NCI-H1694 treated with DMSO at 0.1 percent for 48 hours (cell line): ENCODE results near the gene MRPS34.
"Not testable (repeated sequence)": the region's sequence is repeated elsewhere in the genome, so short reads cannot be mapped to it uniquely, and the experiment has no call there.

ENCODE experiments used
- DNase-seq: peaks from one replicate; lab custom pipeline; 2025; lab: John Stamatoyannopoulos, UW

The MRPS34 gene

DNA sequence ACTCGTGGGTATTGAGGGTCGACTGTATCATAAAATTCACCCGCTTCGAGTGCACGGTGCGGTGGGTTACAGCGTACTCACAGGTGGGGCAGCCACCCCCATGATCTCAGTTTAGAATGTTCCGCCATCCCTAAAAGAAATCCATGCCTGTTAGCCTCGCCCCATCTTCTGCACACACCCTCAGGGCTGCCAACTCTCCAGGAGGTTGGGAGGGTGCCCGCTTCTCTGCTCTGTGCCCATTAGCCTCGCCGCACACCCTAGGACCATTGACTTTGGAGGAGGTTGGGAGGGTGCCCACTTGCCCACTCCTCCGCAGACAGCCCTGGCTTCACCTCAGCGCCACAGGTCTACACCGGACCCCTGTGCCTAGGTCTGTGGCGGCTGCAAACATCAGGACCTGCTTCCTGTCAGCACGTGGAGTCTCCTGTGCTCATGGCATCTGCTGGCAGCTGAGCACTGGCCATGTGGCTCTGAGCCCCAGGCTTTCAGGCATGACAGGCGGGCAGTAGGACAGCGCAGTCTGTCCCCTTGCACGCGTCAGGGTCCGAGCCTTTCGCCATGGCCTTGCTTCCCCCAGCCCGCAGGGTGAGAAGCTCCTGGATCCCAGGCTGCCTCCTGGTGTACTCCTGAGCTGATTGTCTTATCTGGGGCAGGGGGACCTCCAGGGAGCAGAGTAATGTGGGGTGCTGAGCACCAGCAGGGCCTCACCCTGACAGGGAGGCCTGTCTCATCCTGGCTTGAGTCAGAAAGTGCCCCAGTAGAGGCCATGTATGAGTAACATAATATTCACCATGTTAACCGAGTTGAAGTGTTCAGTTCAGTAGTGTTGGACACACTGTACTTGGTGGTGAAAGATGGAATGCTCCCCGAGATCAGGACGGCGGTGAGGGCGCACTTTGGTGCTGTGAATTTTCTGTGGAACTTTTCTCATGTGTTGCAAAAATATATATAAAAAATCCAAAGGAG lies 23.5 kb downstream of the MRPS34 start:
- DNase-seq: no peak

- no peak for DNase-seq
Measured at GRCh38 chr16:1747934-1748333, 25.0 kb downstream of the MRPS34 start.

GRCh38 chr16:1746693-1747195 lies 26.2 kb downstream of the MRPS34 start:
- no peak for DNase-seq

GRCh38 chr16:1745900-1746692 lies 26.8 kb downstream of the MRPS34 start:
- DNase-seq: no peak

DNA sequence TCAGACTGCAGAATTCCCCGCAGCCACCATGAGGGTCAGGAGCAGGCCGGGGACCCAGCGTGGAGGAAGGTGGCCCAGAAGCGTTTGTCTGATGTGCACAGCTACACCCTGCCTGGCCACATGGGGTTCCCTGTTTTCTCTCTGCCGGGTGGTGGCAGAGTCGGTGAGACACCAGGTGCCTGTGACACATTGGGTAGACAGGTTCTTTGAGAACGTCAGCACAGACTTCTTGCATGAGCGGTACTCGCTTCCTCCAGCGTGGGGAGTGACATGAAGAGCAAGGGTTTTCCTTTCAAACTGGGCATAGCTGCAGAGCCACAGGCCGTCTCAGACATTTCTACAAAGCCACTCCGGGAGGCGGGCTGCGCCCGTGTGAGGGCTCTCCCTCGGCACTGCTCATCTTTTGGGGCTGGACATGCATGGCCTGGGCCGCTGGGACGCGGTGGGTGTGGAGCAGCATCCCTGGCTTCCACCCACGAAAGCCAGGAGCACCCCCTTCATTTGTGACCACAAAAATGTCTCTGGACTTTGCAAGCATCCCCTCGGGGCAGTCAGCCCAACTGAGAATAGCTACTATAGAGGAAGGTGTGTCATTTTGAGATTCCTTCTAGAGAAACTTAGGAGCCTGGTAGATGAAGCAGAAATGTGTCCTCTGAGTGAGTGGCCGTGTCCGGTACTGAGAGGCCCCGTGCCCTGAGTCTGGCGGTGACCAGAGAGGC lies 27.6 kb downstream of the MRPS34 start:
- no peak for DNase-seq

DNA sequence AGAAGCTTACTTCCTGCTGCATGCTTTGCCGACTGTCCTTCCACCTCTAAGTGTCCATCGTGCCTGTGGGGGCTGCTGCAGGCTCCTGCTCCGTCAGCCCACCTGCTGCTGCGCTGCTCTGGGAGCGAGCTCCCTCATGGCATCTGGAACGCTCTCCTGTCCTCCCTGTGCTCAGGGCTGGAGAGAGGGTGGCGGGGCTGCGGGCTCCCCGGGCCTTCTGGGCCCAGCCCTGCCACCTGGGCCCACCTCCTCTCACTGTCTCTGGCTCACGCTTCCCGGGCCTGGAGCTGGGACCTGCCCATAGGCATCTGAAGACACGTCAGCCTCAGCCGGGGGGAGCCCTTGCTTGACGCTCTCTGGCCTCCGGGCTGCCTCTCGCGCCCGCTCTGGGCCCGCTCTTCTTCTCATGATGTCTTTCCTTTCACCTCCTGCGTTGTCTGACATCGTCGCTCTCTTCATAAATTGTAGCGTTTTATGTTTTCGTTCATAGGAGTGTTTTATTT lies 28.5 kb downstream of the MRPS34 start:
- DNase-seq: no peak

- no peak for DNase-seq
Measured at GRCh38 chr16:1743376-1744337, 29.3 kb downstream of the MRPS34 start.

DNA sequence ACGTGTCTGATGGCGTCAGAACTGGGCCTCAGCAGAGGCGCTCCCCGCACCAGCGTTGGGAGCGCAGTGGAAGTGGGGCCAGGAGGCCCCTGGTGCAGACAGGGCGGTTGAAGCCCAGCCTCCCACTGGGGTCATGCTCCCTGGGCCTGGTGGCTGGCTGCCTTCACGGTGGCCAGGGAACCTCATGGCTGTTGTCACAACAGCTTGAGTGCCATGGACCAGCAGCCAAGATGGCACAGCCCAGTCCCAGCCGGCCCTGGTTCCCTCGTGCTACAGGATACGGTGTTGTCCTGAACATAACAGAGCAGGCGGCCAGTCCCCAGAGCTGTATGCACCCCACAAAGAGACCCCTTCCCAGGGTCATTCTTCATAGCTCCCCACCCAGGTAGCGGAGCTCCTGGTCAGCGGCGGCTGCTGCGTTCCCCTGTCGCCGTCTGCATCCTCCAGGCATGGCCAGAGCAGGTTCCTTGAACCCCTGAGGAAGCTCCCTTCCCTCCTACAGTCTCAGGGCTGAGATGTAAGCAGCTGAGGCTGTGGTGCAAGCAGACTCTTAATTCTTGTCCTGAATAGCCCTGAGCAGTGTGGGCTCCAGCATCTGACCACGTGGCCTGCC lies 31.3 kb downstream of the MRPS34 start:
- no peak for DNase-seq

- no peak for DNase-seq
Measured at GRCh38 chr16:1740781-1741490, 32.0 kb downstream of the MRPS34 start.

- no peak for DNase-seq
Measured at GRCh38 chr16:1740234-1740633, 32.7 kb downstream of the MRPS34 start.

GRCh38 chr16:1734816-1735215 lies 38.1 kb downstream of the MRPS34 start:
- DNase-seq: no peak

- no peak for DNase-seq
Measured at GRCh38 chr16:1734123-1734522, 38.8 kb downstream of the MRPS34 start.

- not testable (repeated sequence) for DNase-seq
Measured at GRCh38 chr16:1732551-1732987, 40.4 kb downstream of the MRPS34 start.

GRCh38 chr16:1732071-1732470 lies 40.9 kb downstream of the MRPS34 start:
- DNase-seq: no peak

DNA sequence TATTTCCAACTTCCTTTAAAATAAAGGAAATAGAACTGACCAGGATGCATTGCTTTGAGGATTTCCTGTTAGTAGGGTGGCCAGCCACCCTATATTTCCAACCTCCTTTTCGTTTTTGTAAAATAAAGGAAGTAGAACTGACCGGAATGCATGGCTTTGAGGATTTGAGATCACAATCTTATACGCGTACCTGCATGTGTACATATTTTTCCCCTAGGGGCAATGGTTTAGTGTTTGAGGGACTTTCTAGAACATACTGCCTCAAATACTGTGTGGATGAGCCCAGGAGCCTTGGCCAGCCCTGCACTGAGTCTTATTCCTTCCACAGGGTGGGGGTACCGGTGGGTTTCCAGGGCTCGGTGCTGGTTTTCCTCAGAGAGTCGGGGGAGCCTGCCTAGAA lies 41.3 kb downstream of the MRPS34 start:
- DNase-seq: no peak

- no peak for DNase-seq
Measured at GRCh38 chr16:1731073-1731472, 41.9 kb downstream of the MRPS34 start.

- no peak for DNase-seq
Measured at GRCh38 chr16:1729445-1729844, 43.5 kb downstream of the MRPS34 start.

GRCh38 chr16:1729026-1729425 lies 43.9 kb downstream of the MRPS34 start:
- no peak for DNase-seq
